ENCODE data around the gene DCLK1.

- no peak for TF ChIP-seq CTCF (IDR thresholded peaks at IDR 0.05)
- no peak for TF ChIP-seq POLR2A (IDR thresholded peaks at IDR 0.05)
Observed at GRCh38 chr13:36175621-36176020, 44.4 kb upstream of the DCLK1 start.

All from esophagus squamous epithelium (tissue), 4 donors.